H9 (cell line): Measurements from ENCODE around the gene MAP4K1. TPM values are rescaled to one million over a fixed set of nuclear protein-coding genes. Genes with fewer than 3 reads are reported as not detected.

Source experiments
- DNase-seq: peaks from one replicate; pipeline ENCODE4 v3.0.0-alpha.2; 2017
- H2AFZ ChIP-seq: one replicate; pipeline ENCODE4 v1.6.1; 2013; ENCODE audit warnings: mild to moderate bottlenecking, low read length, control low read depth, moderate library complexity
- H2AK5ac ChIP-seq: 2 replicates; pipeline ENCODE4 v1.6.1; 2013; ENCODE audit warnings: low read length, control low read depth, mixed read lengths; ENCODE audit not compliant: insufficient read length
- H2BK120ac ChIP-seq: one replicate; pipeline ENCODE4 v1.6.1; 2013; ENCODE audit warnings: low read depth, mild to moderate bottlenecking, low read length, control low read depth, inconsistent platforms; ENCODE audit not compliant: poor library complexity, severe bottlenecking
- H2BK12ac ChIP-seq: 2 replicates; pipeline ENCODE4 v1.6.1; 2013; ENCODE audit warnings: low read length, control low read depth, mixed read lengths, low read depth; ENCODE audit not compliant: insufficient read length
- H2BK15ac ChIP-seq: 2 replicates; pipeline ENCODE4 v1.6.1; 2013; ENCODE audit warnings: low read depth, low read length, control low read depth
- H2BK20ac ChIP-seq: one replicate; pipeline ENCODE4 v1.6.1; 2013; ENCODE audit warnings: low read depth, mild to moderate bottlenecking, low read length, control low read depth, inconsistent platforms; ENCODE audit not compliant: poor library complexity, severe bottlenecking
- H2BK5ac ChIP-seq: 2 replicates; pipeline ENCODE4 v1.6.1; 2013; ENCODE audit warnings: low read length, control low read depth, mixed read lengths; ENCODE audit not compliant: insufficient read length
- H3K14ac ChIP-seq: 2 replicates; pipeline ENCODE4 v1.6.1; 2013; ENCODE audit warnings: low read length, control low read depth; ENCODE audit not compliant: insufficient read depth
- H3K18ac ChIP-seq: 2 replicates; pipeline ENCODE4 v1.6.1; 2013; ENCODE audit warnings: low read depth, mild to moderate bottlenecking, mixed read lengths, low read length, control low read depth; ENCODE audit not compliant: insufficient read length
- H3K23ac ChIP-seq: 2 replicates; pipeline ENCODE4 v1.6.1; 2013; ENCODE audit warnings: low read length, control low read depth, mixed read lengths, low read depth; ENCODE audit not compliant: insufficient read length
- H3K23me2 ChIP-seq: 2 replicates; pipeline ENCODE4 v1.6.1; 2013; ENCODE audit warnings: low read depth, mild to moderate bottlenecking, mixed read lengths, low read length, control low read depth; ENCODE audit not compliant: insufficient read length, poor library complexity, severe bottlenecking
- H3K27ac ChIP-seq: 2 replicates; pipeline ENCODE4 v1.5.1; 2013; ENCODE audit warnings: low read length, control low read depth, mixed read lengths, low read depth; ENCODE audit not compliant: insufficient read length
- H3K27me3 ChIP-seq: 2 replicates; pipeline ENCODE4 v1.6.1; 2013; ENCODE audit warnings: low read length, control low read depth, inconsistent platforms; ENCODE audit not compliant: insufficient read depth
- H3K4ac ChIP-seq: 2 replicates; pipeline ENCODE4 v1.6.1; 2013; ENCODE audit warnings: low read depth, mild to moderate bottlenecking, control low read depth, inconsistent platforms, low read length, moderate library complexity
- H3K4me1 ChIP-seq: 2 replicates; pipeline ENCODE4 v1.6.1; 2013; ENCODE audit warnings: low read length, control low read depth, inconsistent platforms; ENCODE audit not compliant: insufficient read depth
- H3K4me2 ChIP-seq: 2 replicates; pipeline ENCODE4 v1.6.1; 2013; ENCODE audit warnings: low read length, control low read depth, mixed read lengths; ENCODE audit not compliant: insufficient read length, insufficient read depth
- H3K56ac ChIP-seq: 2 replicates; pipeline ENCODE4 v1.6.1; 2013; ENCODE audit warnings: low read depth, mild to moderate bottlenecking, mixed read lengths, low read length, control low read depth; ENCODE audit not compliant: insufficient read length
- H3K79me1 ChIP-seq: 2 replicates; pipeline ENCODE4 v1.6.1; 2013; ENCODE audit warnings: low read depth, mild to moderate bottlenecking, moderate library complexity, low read length, control low read depth, inconsistent platforms; ENCODE audit not compliant: insufficient read depth, poor library complexity, severe bottlenecking
- H3K79me2 ChIP-seq: 2 replicates; pipeline ENCODE4 v1.6.1; 2013; ENCODE audit warnings: low read length, control low read depth, inconsistent platforms; ENCODE audit not compliant: insufficient read depth
- H3K9ac ChIP-seq: 2 replicates; pipeline ENCODE4 v1.6.1; 2013; ENCODE audit warnings: low read length, control low read depth, mixed read lengths; ENCODE audit not compliant: insufficient read length; ENCODE audit errors: extremely low read depth
- H3K9me3 ChIP-seq: one replicate; pipeline ENCODE4 v1.6.1; 2013; ENCODE audit warnings: low read depth, low read length, inconsistent platforms; ENCODE audit not compliant: control insufficient read depth
- H3T11ph ChIP-seq: one replicate; pipeline ENCODE4 v1.6.1; 2013; ENCODE audit warnings: mild to moderate bottlenecking, low read length, control low read depth, inconsistent platforms
- H4K20me1 ChIP-seq: one replicate; pipeline ENCODE4 v1.6.1; 2013; ENCODE audit not compliant: control insufficient read depth, insufficient read length, insufficient read depth
- H4K5ac ChIP-seq: 2 replicates; pipeline ENCODE4 v1.6.1; 2013; ENCODE audit warnings: low read depth, mild to moderate bottlenecking, mixed read lengths, low read length, control low read depth; ENCODE audit not compliant: insufficient read length
- H4K8ac ChIP-seq: replicated peaks from 2 replicates; pipeline ENCODE4 v1.6.1; 2013; ENCODE audit warnings: low read length, control low read depth, mixed read lengths, low read depth; ENCODE audit not compliant: insufficient read length
- H4K91ac ChIP-seq: 2 replicates; pipeline ENCODE4 v1.6.1; 2013; ENCODE audit warnings: low read depth, mild to moderate bottlenecking, moderate library complexity, mixed read lengths, low read length, control low read depth; ENCODE audit not compliant: insufficient read length
- H3K27ac Mint-ChIP-seq, 3 experiments: 2 replicates in 2 of 3; 3 replicates in 1 of 3; pipeline ENCODE4 v1.8.0; 2020 to 2021; ENCODE audit warnings: mixed read lengths in 3 of 3, mild to moderate bottlenecking in 1 of 3, moderate library complexity in 1 of 3
- H3K27me3 Mint-ChIP-seq: 2 replicates; pipeline ENCODE4 v1.8.0; 2021; ENCODE audit warnings: low read depth, mild to moderate bottlenecking, moderate library complexity, mixed read lengths
- H3K36me3 Mint-ChIP-seq, 3 experiments: 2 replicates in 2 of 3; 3 replicates in 1 of 3; pipeline ENCODE4 v1.8.0; 2020 to 2021; ENCODE audit warnings: low read depth in 3 of 3, mixed read lengths in 3 of 3; ENCODE audit not compliant: insufficient read depth in 1 of 3
- H3K4me1 Mint-ChIP-seq, 2 experiments: 2 replicates each; pipeline ENCODE4 v1.8.0; 2020; ENCODE audit warnings: mixed read lengths in 2 of 2
- H3K4me3 Mint-ChIP-seq, 2 experiments: 2 replicates in 1 of 2; 3 replicates in 1 of 2; pipeline ENCODE4 v1.8.0; 2020 to 2021; ENCODE audit warnings: mild to moderate bottlenecking in 2 of 2, mixed read lengths in 2 of 2, moderate library complexity in 1 of 2
- H3K9me3 Mint-ChIP-seq, 2 experiments: 2 replicates in 1 of 2; 3 replicates in 1 of 2; pipeline ENCODE4 v1.8.0; 2020; ENCODE audit warnings: mild to moderate bottlenecking in 2 of 2, mixed read lengths in 2 of 2, moderate library complexity in 1 of 2
- WGBS: extraction: QIAGEN DNeasy Blood & Tissue Kit; methylation state at CpG from one replicate; pipeline ENCODE4 v1.1.7; 2013; ENCODE audit warnings: missing lambda C conversion rate, low lambda C conversion rate, mixed read lengths; ENCODE audit not compliant: insufficient read length; ENCODE audit errors: extremely low coverage; 5-methylcytosine and 5-hydroxymethylcytosine counted together
- total RNA-seq: library from RNA; stranded (reverse); gene quantifications from 2 replicates; pipeline ENCODE4 v1.2.1, GENCODE V29; 2021
- TF ChIP-seq, protein P1 (sequence below): fragments of 200-600 bp; sonication (generic); conservative IDR thresholded peaks from 3 replicates; pipeline ENCODE4 v1.8.0; 2021; ENCODE audit warnings: antibody characterized with exemption, mild to moderate bottlenecking

MAP4K1 gene
- total RNA-seq, 1 experiment from 2014 or later: 31.1 TPM

DNA sequence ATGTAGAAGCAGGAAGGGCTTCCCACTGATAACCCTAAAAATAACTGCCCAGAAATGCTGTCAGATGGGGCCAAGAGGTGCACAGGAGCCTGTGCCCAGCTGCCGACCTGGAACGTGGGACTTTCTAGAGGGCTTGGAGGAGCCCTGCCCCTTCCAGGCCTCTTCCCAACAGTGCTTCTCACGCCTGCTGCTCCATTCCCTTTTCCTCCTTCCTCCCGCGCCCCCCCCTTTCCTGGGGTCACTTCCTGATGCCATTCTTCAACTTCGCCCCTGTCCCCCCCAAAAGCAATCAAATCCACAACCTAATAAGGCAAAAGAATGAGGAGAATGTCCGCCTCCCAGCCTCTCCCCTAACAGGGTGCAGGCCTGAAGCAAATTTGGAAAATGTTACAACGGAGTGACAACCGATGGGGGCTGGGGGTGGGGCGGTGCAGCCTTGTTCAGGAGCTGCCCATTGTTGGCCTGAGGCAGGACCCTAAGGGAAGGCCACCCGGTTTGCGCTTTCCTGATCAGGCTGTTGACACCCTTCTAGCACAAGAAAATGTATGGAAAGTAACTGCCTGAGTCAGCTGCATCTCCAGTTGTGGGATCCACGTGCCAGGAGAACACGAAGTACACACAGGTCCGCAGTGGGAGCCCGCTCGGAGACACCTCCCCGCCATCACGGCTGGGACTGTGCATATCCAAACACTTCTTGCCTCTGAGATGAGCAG lies 48.4 kb upstream of the MAP4K1 start:
- no peak overlapping the region for H3K56ac ChIP-seq
- peak overlapping the region; percentile 51 for H2BK5ac ChIP-seq
- H2BK15ac ChIP-seq: no peak overlapping the region
- H4K91ac ChIP-seq: peak overlapping the region; percentile 22
- peaks cover 4% of the 10 kb centered on the region for H3K79me1 ChIP-seq
- peak; percentile 91 for DNase-seq
- no peak overlapping the region for H2AK5ac ChIP-seq
- H2AFZ ChIP-seq: no peak overlapping the region
- H4K20me1 ChIP-seq: no peaks in the 10 kb centered on the region
- peak overlapping the region; percentile 69; the same call in 1 of the 2 replicates for H3K4ac ChIP-seq
- H3K79me2 ChIP-seq: peaks cover 44% of the 10 kb centered on the region; the same call in 1 of the 2 replicates
- peak overlapping the region; percentile 59 for H3K9ac ChIP-seq
- H3K18ac ChIP-seq: peak overlapping the region; percentile 85
- Mint-ChIP-seq H3K9me3 (no peaks in the 10 kb centered on the region; a peak in 1 of 5 replicates), H3K36me3 (peaks cover 10 to 18% (median 12%) of the 10 kb centered on the region in 3 experiments), H3K4me3 (peak overlapping the region; percentile 18 to 69), H3K27me3 (no peaks in the 10 kb centered on the region), H3K4me1 (peaks cover 90 to 92% of the 10 kb centered on the region in 2 experiments), H3K27ac (peak overlapping the region; percentile 95 to 97 (median 96))
- no peak overlapping the region for H3K23ac ChIP-seq
- peak overlapping the region; percentile 93 for H3K27ac ChIP-seq
- no peak overlapping the region for H4K5ac ChIP-seq
- peak overlapping the region; percentile 94 for H3K14ac ChIP-seq
- H3K27me3 ChIP-seq: no peaks in the 10 kb centered on the region
- WGBS: no CpG with 5 or more reads among the region's 19 CpGs
- H3T11ph ChIP-seq: peak overlapping the region; percentile 1
- H2BK12ac ChIP-seq: peak overlapping the region; percentile 47
- H3K4me1 ChIP-seq: peaks cover 49% of the 10 kb centered on the region
- TF ChIP-seq, protein P1, sequence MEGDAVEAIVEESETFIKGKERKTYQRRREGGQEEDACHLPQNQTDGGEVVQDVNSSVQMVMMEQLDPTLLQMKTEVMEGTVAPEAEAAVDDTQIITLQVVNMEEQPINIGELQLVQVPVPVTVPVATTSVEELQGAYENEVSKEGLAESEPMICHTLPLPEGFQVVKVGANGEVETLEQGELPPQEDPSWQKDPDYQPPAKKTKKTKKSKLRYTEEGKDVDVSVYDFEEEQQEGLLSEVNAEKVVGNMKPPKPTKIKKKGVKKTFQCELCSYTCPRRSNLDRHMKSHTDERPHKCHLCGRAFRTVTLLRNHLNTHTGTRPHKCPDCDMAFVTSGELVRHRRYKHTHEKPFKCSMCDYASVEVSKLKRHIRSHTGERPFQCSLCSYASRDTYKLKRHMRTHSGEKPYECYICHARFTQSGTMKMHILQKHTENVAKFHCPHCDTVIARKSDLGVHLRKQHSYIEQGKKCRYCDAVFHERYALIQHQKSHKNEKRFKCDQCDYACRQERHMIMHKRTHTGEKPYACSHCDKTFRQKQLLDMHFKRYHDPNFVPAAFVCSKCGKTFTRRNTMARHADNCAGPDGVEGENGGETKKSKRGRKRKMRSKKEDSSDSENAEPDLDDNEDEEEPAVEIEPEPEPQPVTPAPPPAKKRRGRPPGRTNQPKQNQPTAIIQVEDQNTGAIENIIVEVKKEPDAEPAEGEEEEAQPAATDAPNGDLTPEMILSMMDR: no peak
- H3K9me3 ChIP-seq: no peaks in the 10 kb centered on the region
- no peaks in the 10 kb centered on the region for H3K23me2 ChIP-seq
- peak overlapping the region; percentile 62 for H2BK120ac ChIP-seq
- H4K8ac ChIP-seq: no peak overlapping the region
- H2BK20ac ChIP-seq: no peak overlapping the region
- peak overlapping the region; percentile 15 for H3K4me2 ChIP-seq
